ENCODE data around the gene TMEM154. TPM values are rescaled to one million over a fixed set of nuclear protein-coding genes. Genes with fewer than 3 reads are reported as not detected.

TMEM154 gene
- total and polyA plus RNA-seq, 3 donors from 2014 or later, result 0.56 to 0.63 (median 0.57) TPM

- Histone ChIP-seq H3K27ac (no peak overlapping the region), H3K36me3 (ENCODE audit: low read depth, missing control alignments) (no peaks in the 10 kb centered on the region), H3K4me1 (no peaks in the 10 kb centered on the region), H3K27me3 (no peaks in the 10 kb centered on the region), H3K9me3 (no peaks in the 10 kb centered on the region), H3K4me3 (no peak overlapping the region)
- WGBS, 2 donors, result 68 to 71% methylated on average over 4 of the region's 4 CpGs
- TF ChIP-seq CTCF (IDR thresholded peaks at IDR 0.05) (no peak), POLR2A (IDR thresholded peaks at IDR 0.05) (no peak)
- intact Hi-C loops (cut with DNase I; ENCODE audit: low total_unique reads), result no loop called here
- DNase-seq, result no peak
Measured at GRCh38 chr4:152635851-152636250, 43.9 kb downstream of the TMEM154 start.

GRCh38 chr4:152634110-152634760 lies 45.6 kb downstream of the TMEM154 start:
- Histone ChIP-seq H3K4me3 (no peak overlapping the region), H3K27me3 (no peaks in the 10 kb centered on the region), H3K4me1 (no peaks in the 10 kb centered on the region), H3K36me3 (ENCODE audit: low read depth, missing control alignments) (no peaks in the 10 kb centered on the region), H3K9me3 (no peaks in the 10 kb centered on the region), H3K27ac (no peak overlapping the region)
- no peak for DNase-seq
- WGBS, 2 donors, result 93 to 95% methylated on average over 4 of the region's 4 CpGs
- intact Hi-C loops (cut with DNase I; ENCODE audit: low total_unique reads), result no loop called here
- TF ChIP-seq CTCF (IDR thresholded peaks at IDR 0.05), result no peak
- no peak for TF ChIP-seq POLR2A (IDR thresholded peaks at IDR 0.05)

DNA sequence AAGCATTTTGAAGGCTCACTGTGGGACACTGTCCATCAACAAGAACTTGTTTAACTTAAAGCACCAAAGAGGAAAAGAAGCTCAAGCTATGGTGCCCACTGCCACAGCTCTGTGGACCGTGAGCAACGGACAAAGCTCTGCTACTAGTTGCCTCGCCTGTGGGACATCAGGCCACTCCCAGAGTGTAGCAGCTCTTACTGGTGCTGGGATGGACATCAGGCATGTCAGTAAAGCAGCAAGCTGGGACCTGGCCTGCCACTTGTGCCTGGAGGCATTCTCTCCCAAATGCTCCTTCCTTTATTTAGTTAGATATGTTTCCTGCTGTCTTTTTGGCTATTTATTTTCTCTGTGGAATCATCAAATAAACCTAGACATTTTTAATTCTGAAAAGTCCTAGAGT lies 46.7 kb downstream of the TMEM154 start:
- H3K27ac ChIP-seq, result no peak overlapping the region
- no peaks in the 10 kb centered on the region for H3K27me3 ChIP-seq
- 50 to 82% methylated on average over 3 of the region's 3 CpGs for WGBS, 2 donors
- DNase-seq, result no peak
- no peaks in the 10 kb centered on the region for H3K36me3 ChIP-seq (ENCODE audit: low read depth, missing control alignments)
- TF ChIP-seq POLR2A (IDR thresholded peaks at IDR 0.05) (no peak), CTCF (IDR thresholded peaks at IDR 0.05) (no peak)
- intact Hi-C loops (cut with DNase I; ENCODE audit: low total_unique reads), result no loop called here
- H3K9me3 ChIP-seq, result no peaks in the 10 kb centered on the region
- H3K4me1 ChIP-seq, result no peaks in the 10 kb centered on the region
- no peak overlapping the region for H3K4me3 ChIP-seq

- WGBS, 2 donors, result 53 to 78% methylated on average over 1 of the region's 1 CpG
- TF ChIP-seq CTCF (IDR thresholded peaks at IDR 0.05) (no peak), POLR2A (IDR thresholded peaks at IDR 0.05) (no peak)
- Histone ChIP-seq H3K27ac (no peak overlapping the region), H3K4me3 (no peak overlapping the region), H3K4me1 (no peaks in the 10 kb centered on the region), H3K9me3 (no peaks in the 10 kb centered on the region), H3K27me3 (no peaks in the 10 kb centered on the region), H3K36me3 (ENCODE audit: low read depth, missing control alignments) (no peaks in the 10 kb centered on the region)
- intact Hi-C loops (cut with DNase I; ENCODE audit: low total_unique reads), result no loop called here
- no peak for DNase-seq
Measured at GRCh38 chr4:152630324-152630723, 49.5 kb downstream of the TMEM154 start.

DNA sequence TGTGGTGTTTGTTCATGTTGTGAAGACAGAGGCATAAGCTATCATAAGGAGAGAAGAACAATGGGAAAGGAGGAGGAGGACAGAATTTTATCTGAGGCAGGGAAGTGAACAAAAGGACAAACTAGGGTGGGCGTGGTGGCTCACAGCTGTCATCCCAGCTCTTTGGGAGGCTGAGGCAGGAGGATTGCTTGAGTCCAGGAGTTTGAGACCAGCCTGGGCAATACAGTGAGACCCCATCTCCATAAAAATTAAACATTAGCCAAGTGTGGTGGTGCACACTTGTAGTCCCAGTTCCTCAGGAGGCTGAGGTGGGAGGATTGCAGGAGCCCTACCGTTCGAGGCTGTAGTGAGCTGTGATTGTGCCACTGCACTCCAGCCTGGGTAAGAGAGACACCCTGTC lies 49.9 kb downstream of the TMEM154 start:
- no peaks in the 10 kb centered on the region for H3K36me3 ChIP-seq (ENCODE audit: low read depth, missing control alignments)
- no peaks in the 10 kb centered on the region for H3K27me3 ChIP-seq
- no peak overlapping the region for H3K27ac ChIP-seq
- H3K9me3 ChIP-seq, result no peaks in the 10 kb centered on the region
- no peaks in the 10 kb centered on the region for H3K4me1 ChIP-seq
- 80 to 94% methylated on average over 3 of the region's 3 CpGs for WGBS, 2 donors
- no peak for DNase-seq
- H3K4me3 ChIP-seq, result no peak overlapping the region
- intact Hi-C loops (cut with DNase I; ENCODE audit: low total_unique reads), result no loop called here
- TF ChIP-seq CTCF (IDR thresholded peaks at IDR 0.05), result no peak
- TF ChIP-seq POLR2A (IDR thresholded peaks at IDR 0.05), result no peak
